SH-SY5Y (cell line): Measurements from ENCODE around the gene FLRT1.

ENCODE experiments used
- GATA2 ChIP-seq: IDR thresholded peaks from 2 replicates; pipeline ENCODE4 v1.6.1; 2011; ENCODE audit warnings: mild to moderate bottlenecking, low read depth, low read length
- GATA3 ChIP-seq: IDR thresholded peaks from 2 replicates; pipeline ENCODE4 v1.6.1; 2011; ENCODE audit warnings: low read depth, mild to moderate bottlenecking, low read length, moderate library complexity

DNA sequence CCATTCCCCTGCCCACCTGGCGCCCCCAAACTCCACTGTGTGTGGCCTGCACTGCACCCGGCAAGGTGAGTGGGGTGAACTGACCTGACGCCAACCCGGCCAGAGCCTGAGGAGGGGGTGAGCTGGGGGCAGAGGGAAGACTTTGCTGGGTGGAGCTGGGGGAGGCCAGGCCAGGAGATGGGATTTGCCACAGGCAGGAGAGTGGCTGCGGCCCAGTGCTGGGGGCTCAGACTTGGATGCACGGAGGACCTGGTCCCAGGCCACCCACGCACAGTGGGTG, 17.8 kb upstream of the FLRT1 start:
- no peak for TF ChIP-seq GATA2
- no peak for TF ChIP-seq GATA3
